Body of pancreas (tissue), 4 donors: Measurements from ENCODE around the gene SEMA3F. TPM values are rescaled to one million over a fixed set of nuclear protein-coding genes. Genes with fewer than 3 reads are reported as not detected.

Source experiments
- ATAC-seq: fragments of 150-250 bp; one replicate; pipeline ENCODE4 v1.9.1; 2016
- DNase-seq, 4 donors: peaks; one replicate each; pipeline ENCODE4 v3.0.0-alpha.2; 2019
- H3K27ac ChIP-seq, 4 donors: fragments of 200-600 bp; sonication (generic); 1 replicate in 3 of 4; 2 replicates in 1 of 4; pipeline versions ENCODE4 v1.5.1 to v1.6.1; 2016 to 2019; ENCODE audit warnings: mild to moderate bottlenecking in 1 of 4, mixed read lengths in 1 of 4, moderate library complexity in 1 of 4
- H3K27me3 ChIP-seq, 2 donors: fragments of 200-600 bp; sonication (generic); one replicate each; pipeline ENCODE4 v1.6.0; 2016; ENCODE audit warnings: mild to moderate bottlenecking in 1 of 2
- H3K36me3 ChIP-seq, 2 donors: fragments of 200-600 bp; sonication (generic); replicated peaks in 1 of 2; 2 replicates each; pipeline ENCODE4 v1.5.1; 2016; ENCODE audit warnings: low read depth in 2 of 2; ENCODE audit not compliant: insufficient read depth in 1 of 2
- H3K4me1 ChIP-seq: fragments of 200-600 bp; sonication (generic); one replicate; pipeline ENCODE4 v1.6.0; 2016
- H3K4me3 ChIP-seq, 2 donors: fragments of 200-600 bp; sonication (generic); 1 replicate in 1 of 2; 2 replicates in 1 of 2; pipeline ENCODE4 v1.5.1; 2016 to 2019
- H3K9me3 ChIP-seq, 3 donors: fragments of 200-600 bp; sonication (generic); 1 replicate in 2 of 3; 2 replicates in 1 of 3; pipeline ENCODE4 v1.5.1; 2016
- POLR2A ChIP-seq, 3 donors: fragments of 450-650 bp; IDR thresholded peaks; one replicate each; pipeline ENCODE4 v1.6.1; 2016; ENCODE audit warnings: antibody characterized with exemption in 3 of 3, mild to moderate bottlenecking in 2 of 3
- WGBS, 2 donors: methylation state at CpG; one replicate each; pipeline ENCODE4 v1.1.5; 2017; 5-methylcytosine and 5-hydroxymethylcytosine counted together
- intact Hi-C: fragments of 100-400 bp; cut with DNase I; formaldehyde crosslinking; loops from one replicate; pipeline ENCODE4 v1.15.1; 2023
- total RNA-seq, 2 donors: library from RNA; depleted of rRNA; stranded (reverse); fragments of >200 nt; gene quantifications; one replicate each; pipeline ENCODE4 v1.1.0, GENCODE V29; 2016
- TF ChIP-seq, protein P1 (sequence below), 7 experiments: fragments of 450-650 bp in 4 of 7; fragments of 200-600 bp in 3 of 7; sonication (generic) in 3 of 7; IDR thresholded peaks; one replicate each; pipeline ENCODE4 v1.5.1; 2016 to 2019; ENCODE audit warnings: antibody characterized with exemption in 7 of 7

Gene SEMA3F
- total RNA-seq, 2 donors from 2014 or later, result 5.2 to 25.4 TPM

DNA sequence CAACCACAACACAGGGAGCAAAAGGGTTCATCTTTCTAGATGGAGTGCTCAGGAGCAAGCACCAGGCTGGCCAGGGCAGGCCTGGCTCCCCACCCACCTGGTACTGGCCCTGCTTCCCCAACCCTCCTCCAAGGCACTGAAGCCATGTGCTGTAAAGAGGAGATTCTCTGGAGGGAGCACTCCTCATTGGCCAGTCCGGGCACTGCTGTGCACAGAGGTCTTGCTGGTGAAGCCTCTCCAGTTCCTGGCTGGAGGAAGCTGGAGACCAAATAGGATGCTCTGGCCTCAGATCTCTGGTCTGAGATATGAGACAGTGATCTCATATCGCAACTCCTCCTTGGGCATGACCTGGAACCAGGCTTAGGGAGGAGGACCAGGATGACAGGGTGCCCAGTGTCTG lies 7.7 kb upstream of the SEMA3F start:
- TF ChIP-seq, protein P1, sequence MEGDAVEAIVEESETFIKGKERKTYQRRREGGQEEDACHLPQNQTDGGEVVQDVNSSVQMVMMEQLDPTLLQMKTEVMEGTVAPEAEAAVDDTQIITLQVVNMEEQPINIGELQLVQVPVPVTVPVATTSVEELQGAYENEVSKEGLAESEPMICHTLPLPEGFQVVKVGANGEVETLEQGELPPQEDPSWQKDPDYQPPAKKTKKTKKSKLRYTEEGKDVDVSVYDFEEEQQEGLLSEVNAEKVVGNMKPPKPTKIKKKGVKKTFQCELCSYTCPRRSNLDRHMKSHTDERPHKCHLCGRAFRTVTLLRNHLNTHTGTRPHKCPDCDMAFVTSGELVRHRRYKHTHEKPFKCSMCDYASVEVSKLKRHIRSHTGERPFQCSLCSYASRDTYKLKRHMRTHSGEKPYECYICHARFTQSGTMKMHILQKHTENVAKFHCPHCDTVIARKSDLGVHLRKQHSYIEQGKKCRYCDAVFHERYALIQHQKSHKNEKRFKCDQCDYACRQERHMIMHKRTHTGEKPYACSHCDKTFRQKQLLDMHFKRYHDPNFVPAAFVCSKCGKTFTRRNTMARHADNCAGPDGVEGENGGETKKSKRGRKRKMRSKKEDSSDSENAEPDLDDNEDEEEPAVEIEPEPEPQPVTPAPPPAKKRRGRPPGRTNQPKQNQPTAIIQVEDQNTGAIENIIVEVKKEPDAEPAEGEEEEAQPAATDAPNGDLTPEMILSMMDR (IDR thresholded peaks at IDR 0.05), result no peak
- no peak for TF ChIP-seq POLR2A (IDR thresholded peaks at IDR 0.05)
- 88% methylated on average over 2 of the region's 2 CpGs; no CpG with 5 or more reads in 1 of the 2 donors for WGBS, 2 donors
- H3K9me3 ChIP-seq, result no peaks in the 10 kb centered on the region
- DNase-seq (no peak), ATAC-seq (no peak)
- no peak overlapping the region for H3K4me3 ChIP-seq
- H3K27ac ChIP-seq, result no peak overlapping the region
- H3K27me3 ChIP-seq, result no peaks in the 10 kb centered on the region
- peaks cover 5% of the 10 kb centered on the region for H3K4me1 ChIP-seq
- H3K36me3 ChIP-seq, result no peaks in the 10 kb centered on the region
- intact Hi-C loops, result no loop called here

DNA sequence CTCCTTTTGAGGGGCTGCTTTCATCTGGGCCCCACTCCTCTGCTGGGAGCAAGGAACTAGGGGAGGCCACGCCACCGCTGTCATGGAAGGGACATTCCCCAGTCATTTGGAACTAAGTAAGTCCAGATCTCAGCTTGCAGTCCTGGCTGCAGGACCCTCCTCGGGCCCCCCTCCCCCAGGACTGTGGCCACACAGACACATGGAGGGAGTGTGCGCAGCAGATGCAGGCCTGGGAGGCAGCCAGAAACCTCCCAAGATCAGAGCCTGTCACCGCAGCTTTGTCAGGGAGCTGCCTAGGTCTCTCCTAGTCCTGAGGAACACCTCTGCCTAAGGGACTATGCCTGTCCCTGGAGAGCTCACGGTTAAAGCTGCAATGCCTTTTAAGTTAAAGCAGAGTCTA lies 7.3 kb upstream of the SEMA3F start:
- TF ChIP-seq, protein P1 (IDR thresholded peaks at IDR 0.05), result no peak
- TF ChIP-seq POLR2A (IDR thresholded peaks at IDR 0.05), result no peak
- intact Hi-C loops, result no loop called here
- 68 to 80% methylated on average over 1 to 6 of the region's 6 CpGs for WGBS, 2 donors
- Histone ChIP-seq H3K4me1 (peaks cover 5% of the 10 kb centered on the region), H3K9me3 (no peaks in the 10 kb centered on the region), H3K27ac (no peak overlapping the region), H3K4me3 (no peak overlapping the region), H3K36me3 (no peaks in the 10 kb centered on the region), H3K27me3 (no peaks in the 10 kb centered on the region)
- no peak for ATAC-seq
- DNase-seq, result no peak

DNA sequence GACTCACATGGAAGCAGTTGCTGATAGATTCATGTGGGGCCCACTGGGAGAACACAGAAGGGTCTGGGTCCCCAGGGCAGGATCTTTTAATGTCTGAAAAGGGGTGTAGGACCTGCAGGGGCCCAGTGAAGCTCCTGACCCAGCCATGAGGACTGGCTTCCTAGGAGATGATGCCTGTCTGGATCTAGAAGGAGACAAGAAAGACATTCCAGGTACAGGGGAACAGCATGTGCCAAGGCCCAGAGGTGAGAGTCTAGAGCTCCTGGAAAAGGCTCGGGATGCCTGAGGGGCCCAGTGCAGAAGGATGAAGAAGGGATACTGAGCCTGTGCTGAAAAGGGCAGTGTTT lies 4.7 kb upstream of the SEMA3F start:
- no peaks in the 10 kb centered on the region for H3K36me3 ChIP-seq
- no peak for DNase-seq
- intact Hi-C loops, result no loop called here
- H3K27me3 ChIP-seq, result no peaks in the 10 kb centered on the region
- no peak overlapping the region for H3K27ac ChIP-seq
- ATAC-seq, result no peak
- H3K4me3 ChIP-seq, result no peak overlapping the region
- H3K4me1 ChIP-seq, result peaks cover 12% of the 10 kb centered on the region
- TF ChIP-seq, protein P1 (IDR thresholded peaks at IDR 0.05), result no peak
- TF ChIP-seq POLR2A (IDR thresholded peaks at IDR 0.05), result no peak
- H3K9me3 ChIP-seq, result no peaks in the 10 kb centered on the region
- WGBS, 2 donors, result 100% methylated on average over 1 of the region's 1 CpG

DNA sequence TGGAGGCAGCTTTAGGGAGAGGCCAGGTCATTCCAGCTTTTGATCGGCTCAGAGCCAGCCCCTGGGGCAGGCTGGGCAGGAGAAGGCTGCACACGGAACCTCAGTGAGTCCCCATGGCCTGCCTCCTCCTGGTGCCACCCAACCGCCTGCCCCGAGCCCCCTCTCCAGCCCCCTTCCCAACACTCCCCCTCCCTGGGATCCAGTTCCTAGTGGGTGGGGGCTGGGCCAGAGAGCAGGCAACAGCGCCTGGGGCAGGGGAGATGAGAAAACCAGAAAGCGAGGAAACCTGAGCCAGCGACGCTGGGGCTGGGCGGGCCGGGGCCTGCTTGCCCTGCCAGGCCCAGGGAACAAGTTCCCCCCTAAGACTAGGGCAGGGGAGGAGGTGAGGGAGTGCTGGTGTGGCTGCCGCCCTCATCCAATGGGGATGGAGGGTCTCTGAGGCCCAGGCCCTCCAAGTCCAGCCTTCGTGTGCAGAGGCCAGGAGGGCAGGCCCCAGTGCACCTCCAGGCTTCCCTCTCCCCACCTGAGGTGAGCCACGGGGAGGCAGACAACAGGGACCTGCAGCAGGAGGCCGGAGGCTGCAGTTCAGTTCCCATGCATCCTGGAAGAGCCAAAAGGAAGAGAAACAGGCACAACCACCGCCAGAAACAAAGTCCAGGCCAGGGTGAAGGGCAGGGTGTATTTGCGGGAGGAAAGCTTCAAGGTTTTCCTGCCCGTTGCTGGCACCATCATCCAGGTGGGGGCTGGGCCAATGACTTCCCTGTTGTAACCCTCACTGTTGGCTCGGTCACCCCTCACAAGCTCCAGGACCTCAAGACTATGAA lies 4.0 kb upstream of the SEMA3F start:
- Histone ChIP-seq H3K4me1 (peaks cover 19% of the 10 kb centered on the region), H3K27me3 (no peaks in the 10 kb centered on the region), H3K9me3 (no peaks in the 10 kb centered on the region), H3K27ac (no peak overlapping the region), H3K36me3 (no peaks in the 10 kb centered on the region), H3K4me3 (no peak overlapping the region)
- ATAC-seq (no peak), DNase-seq (no peak)
- TF ChIP-seq, protein P1 (IDR thresholded peaks at IDR 0.05), result no peak
- no peak for TF ChIP-seq POLR2A (IDR thresholded peaks at IDR 0.05)
- intact Hi-C loops, result no loop called here
- WGBS, 2 donors, result 66 to 70% methylated on average over 9 to 18 of the region's 18 CpGs

DNA sequence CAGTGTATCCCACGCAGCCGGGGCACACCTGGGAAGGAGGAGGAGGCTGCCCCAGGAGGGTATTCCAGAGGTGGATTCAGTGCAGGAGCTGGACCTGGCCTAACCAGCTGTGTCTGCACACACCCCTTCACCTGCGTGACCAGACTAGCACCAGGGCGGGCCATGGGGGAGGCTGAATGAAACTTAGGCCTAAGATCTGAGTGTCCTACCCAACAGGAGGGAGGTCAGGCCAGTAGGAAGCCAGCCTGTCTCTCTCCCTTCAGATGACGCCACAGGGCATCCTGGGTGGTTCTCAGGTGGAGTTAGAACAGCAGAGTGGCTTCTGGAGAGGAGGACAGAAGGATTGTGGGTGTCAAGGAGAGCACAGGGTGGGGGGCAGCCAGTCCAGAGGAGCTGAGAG lies 3.4 kb upstream of the SEMA3F start:
- Histone ChIP-seq H3K27ac (no peak overlapping the region), H3K4me1 (peaks cover 25% of the 10 kb centered on the region), H3K36me3 (no peaks in the 10 kb centered on the region), H3K4me3 (no peak overlapping the region), H3K9me3 (no peaks in the 10 kb centered on the region), H3K27me3 (no peaks in the 10 kb centered on the region)
- DNase-seq (no peak), ATAC-seq (no peak)
- no peak for TF ChIP-seq POLR2A (IDR thresholded peaks at IDR 0.05)
- TF ChIP-seq, protein P1 (IDR thresholded peaks at IDR 0.05), result no peak
- 70 to 94% methylated on average over 2 to 5 of the region's 5 CpGs for WGBS, 2 donors
- intact Hi-C loops, result no loop called here
